Thoracic aorta (tissue), 2 donors: ENCODE measurements around the gene NAPA. TPM values are rescaled to one million over a fixed set of nuclear protein-coding genes. Genes with fewer than 3 reads are reported as not detected.

Experiments used
- ATAC-seq: fragments of 150-250 bp; one replicate; pipeline ENCODE4 v1.8.0; 2017; ENCODE audit warnings: low read depth; ENCODE audit not compliant: insufficient number of reproducible peaks, low FRiP score
- DNase-seq: peaks from one replicate; pipeline ENCODE4 v3.0.0-alpha.2; 2020; ENCODE audit warnings: low spot score
- H3K27ac ChIP-seq, 2 donors: fragments of 200-600 bp; sonication (generic); 1 replicate in 1 of 2; 2 replicates in 1 of 2; pipeline ENCODE4 v1.5.1; 2016; ENCODE audit warnings: mild to moderate bottlenecking in 2 of 2, moderate library complexity in 2 of 2
- H3K27me3 ChIP-seq: fragments of 200-600 bp; sonication (generic); replicated peaks from 2 replicates; pipeline ENCODE4 v1.6.0; 2016; ENCODE audit warnings: mild to moderate bottlenecking; ENCODE audit not compliant: insufficient read depth
- H3K36me3 ChIP-seq: fragments of 200-600 bp; sonication (generic); one replicate; pipeline ENCODE4 v1.5.1; 2016
- H3K4me1 ChIP-seq, 2 donors: fragments of 200-600 bp; sonication (generic); 1 replicate in 1 of 2; 2 replicates in 1 of 2; pipeline versions ENCODE4 v1.5.1 to v1.6.0; 2016; ENCODE audit warnings: low read depth in 2 of 2, mild to moderate bottlenecking in 1 of 2; ENCODE audit not compliant: control insufficient read depth in 1 of 2
- H3K4me3 ChIP-seq: fragments of 200-600 bp; sonication (generic); 2 replicates; pipeline ENCODE4 v1.5.1; 2016; ENCODE audit warnings: mild to moderate bottlenecking
- H3K9me3 ChIP-seq: fragments of 200-600 bp; sonication (generic); 2 replicates; pipeline ENCODE4 v1.5.1; 2016
- total RNA-seq, 2 donors: library from RNA; depleted of rRNA; stranded (reverse); fragments of >200 nt; gene quantifications; one replicate each; pipeline versions ENCODE4 v1.1.0 to v1.2.3, GENCODE V29; 2016
- TF ChIP-seq, protein P1 (sequence below): fragments of 200-600 bp; sonication (generic); IDR thresholded peaks from one replicate; pipeline ENCODE4 v1.5.1; 2019; ENCODE audit warnings: antibody characterized with exemption

NAPA gene
- total RNA-seq, 2 donors from 2014 or later = 107 to 147 TPM

DNA sequence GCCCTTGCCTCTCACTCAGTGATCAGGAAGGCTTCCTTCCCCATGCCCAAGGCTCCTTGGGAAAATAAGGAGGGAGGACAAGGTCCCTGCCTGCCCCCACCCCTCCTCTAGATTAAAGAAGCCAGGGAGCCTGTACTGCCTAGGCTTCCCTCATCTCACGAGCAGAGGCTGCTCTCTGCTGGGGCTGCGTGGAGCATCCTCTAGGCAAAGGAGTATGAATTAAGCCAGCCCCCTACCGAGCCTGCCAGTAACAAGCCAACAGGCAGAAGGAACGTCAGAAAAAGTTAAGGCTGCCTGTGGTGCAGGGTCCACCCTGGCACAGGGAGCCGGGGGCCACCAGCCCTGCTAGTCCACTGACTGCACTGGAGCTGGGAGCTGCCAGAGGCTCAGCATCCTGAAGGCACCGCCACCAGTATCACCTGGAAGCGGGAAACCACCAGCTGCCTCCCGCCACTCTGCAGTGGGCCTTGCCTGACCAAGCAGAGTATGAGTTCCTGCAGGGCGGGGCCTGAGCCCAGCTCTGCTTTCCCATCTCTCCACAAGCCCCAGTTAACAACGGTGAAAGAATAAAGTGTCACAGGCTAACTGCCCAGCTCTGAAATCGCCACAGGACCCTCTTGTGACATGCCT is 6.8 kb downstream of the NAPA start:
- Histone ChIP-seq H3K27ac (peak overlapping the region in 1 of 2 donors; percentile 0), H3K4me1 (peaks cover 50 to 62% of the 10 kb centered on the region in 2 donors), H3K9me3 (no peaks in the 10 kb centered on the region), H3K27me3 (no peaks in the 10 kb centered on the region), H3K36me3 (peaks cover 11% of the 10 kb centered on the region), H3K4me3 (no peak overlapping the region)
- TF ChIP-seq, protein P1, sequence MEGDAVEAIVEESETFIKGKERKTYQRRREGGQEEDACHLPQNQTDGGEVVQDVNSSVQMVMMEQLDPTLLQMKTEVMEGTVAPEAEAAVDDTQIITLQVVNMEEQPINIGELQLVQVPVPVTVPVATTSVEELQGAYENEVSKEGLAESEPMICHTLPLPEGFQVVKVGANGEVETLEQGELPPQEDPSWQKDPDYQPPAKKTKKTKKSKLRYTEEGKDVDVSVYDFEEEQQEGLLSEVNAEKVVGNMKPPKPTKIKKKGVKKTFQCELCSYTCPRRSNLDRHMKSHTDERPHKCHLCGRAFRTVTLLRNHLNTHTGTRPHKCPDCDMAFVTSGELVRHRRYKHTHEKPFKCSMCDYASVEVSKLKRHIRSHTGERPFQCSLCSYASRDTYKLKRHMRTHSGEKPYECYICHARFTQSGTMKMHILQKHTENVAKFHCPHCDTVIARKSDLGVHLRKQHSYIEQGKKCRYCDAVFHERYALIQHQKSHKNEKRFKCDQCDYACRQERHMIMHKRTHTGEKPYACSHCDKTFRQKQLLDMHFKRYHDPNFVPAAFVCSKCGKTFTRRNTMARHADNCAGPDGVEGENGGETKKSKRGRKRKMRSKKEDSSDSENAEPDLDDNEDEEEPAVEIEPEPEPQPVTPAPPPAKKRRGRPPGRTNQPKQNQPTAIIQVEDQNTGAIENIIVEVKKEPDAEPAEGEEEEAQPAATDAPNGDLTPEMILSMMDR = no peak
- DNase-seq (no peak), ATAC-seq (no peak)

DNA sequence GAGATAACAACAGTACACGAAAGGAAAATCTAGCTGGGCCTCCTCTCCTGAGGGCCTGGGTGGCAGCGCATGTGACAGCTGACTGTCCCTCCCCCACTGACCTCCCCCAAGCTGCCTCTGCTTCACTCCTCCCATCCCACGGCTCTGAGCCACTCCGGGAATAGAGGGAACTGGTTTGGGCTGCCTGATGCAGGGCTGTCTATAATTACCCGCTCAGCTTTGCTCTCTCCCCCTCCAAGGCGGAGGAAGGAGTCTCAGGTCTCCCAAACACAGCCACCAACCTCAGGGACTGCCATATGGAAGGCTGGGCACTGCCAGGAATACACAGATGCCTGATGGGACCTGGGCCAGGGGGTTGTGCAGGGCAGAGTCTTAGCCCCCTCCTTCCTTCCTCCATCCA is 7.9 kb downstream of the NAPA start:
- H3K4me1 ChIP-seq = peaks cover 40 to 52% of the 10 kb centered on the region in 2 donors
- no peaks in the 10 kb centered on the region for H3K9me3 ChIP-seq
- DNase-seq (no peak), ATAC-seq (no peak)
- peaks cover 19% of the 10 kb centered on the region for H3K36me3 ChIP-seq
- no peaks in the 10 kb centered on the region for H3K27me3 ChIP-seq
- no peak overlapping the region for H3K27ac ChIP-seq
- TF ChIP-seq, protein P1 = no peak
- no peak overlapping the region for H3K4me3 ChIP-seq

DNA sequence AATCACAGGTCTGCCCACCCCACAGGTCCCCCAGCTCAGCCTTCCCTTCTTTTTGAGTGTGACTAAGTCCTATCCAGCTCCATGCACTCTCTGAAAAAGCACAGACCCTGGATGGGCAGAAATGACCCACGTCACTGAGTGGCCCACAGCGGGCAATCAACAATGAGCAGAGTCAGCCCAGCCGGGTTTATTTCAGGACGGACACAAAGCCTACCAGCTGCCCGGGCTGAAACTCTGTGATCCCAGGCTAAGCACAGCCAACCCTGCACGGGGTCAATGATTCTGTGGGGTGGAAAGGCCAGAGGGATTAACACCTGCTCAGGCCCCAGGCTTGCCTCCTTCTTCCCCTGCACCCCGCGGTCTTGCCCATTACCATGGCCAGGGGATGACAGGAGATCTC is 8.4 kb downstream of the NAPA start:
- no peak overlapping the region for H3K4me3 ChIP-seq
- TF ChIP-seq, protein P1 = no peak
- H3K4me1 ChIP-seq = peaks cover 36 to 46% of the 10 kb centered on the region in 2 donors
- no peaks in the 10 kb centered on the region for H3K27me3 ChIP-seq
- ATAC-seq = no peak
- H3K27ac ChIP-seq = no peak overlapping the region
- DNase-seq = no peak
- no peaks in the 10 kb centered on the region for H3K9me3 ChIP-seq
- peaks cover 19% of the 10 kb centered on the region for H3K36me3 ChIP-seq

DNA sequence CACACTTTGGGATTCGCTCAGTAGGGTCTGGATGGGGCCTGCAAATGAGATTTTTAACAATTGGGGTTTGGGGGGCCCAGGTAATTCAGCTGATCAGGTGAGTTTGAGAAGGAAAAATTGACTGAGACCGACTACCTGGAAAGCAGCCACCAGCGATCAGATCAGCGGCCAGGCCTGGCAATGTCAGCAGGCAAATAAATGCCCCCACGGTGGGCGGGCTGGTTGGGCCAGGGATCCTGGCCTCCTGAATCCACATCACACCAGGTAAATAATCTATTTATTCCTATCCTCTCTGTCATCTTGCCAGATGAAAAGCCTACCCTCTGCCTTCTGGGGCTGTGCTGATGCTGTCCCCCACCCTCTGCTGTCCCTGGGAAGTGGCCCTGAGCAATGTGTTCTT is 9.4 kb downstream of the NAPA start:
- Histone ChIP-seq H3K27me3 (no peaks in the 10 kb centered on the region), H3K27ac (no peak overlapping the region), H3K4me3 (no peak overlapping the region), H3K4me1 (peaks cover 28 to 37% of the 10 kb centered on the region in 2 donors), H3K9me3 (no peaks in the 10 kb centered on the region), H3K36me3 (peaks cover 28% of the 10 kb centered on the region)
- ATAC-seq (no peak), DNase-seq (no peak)
- TF ChIP-seq, protein P1 = no peak

DNA sequence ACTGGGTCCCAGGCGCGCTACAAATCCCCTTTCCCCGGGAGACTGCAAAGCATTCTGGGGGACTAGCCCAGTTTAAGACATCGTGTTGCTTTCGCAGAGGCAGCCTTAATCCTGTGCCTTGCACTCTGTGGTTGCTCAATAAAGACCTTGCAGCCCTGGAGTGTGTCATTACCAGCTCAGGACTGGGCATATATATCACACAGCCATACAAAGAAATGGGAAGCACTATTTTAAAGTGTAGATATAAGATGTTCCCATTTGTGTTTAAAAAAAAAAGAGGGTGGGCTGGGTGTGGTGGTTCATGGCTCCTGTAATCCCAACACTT is 11.1 kb downstream of the NAPA start:
- no peaks in the 10 kb centered on the region for H3K27me3 ChIP-seq
- H3K4me3 ChIP-seq = no peak overlapping the region
- peaks cover 42% of the 10 kb centered on the region for H3K36me3 ChIP-seq
- H3K27ac ChIP-seq = no peak overlapping the region
- TF ChIP-seq, protein P1 = no peak
- peaks cover 14 to 21% of the 10 kb centered on the region in 2 donors for H3K4me1 ChIP-seq
- DNase-seq = no peak
- no peak for ATAC-seq
- no peaks in the 10 kb centered on the region for H3K9me3 ChIP-seq
